GM12875 (cell line): ENCODE measurements around the gene TSPAN33.
"Not testable (repeated sequence)": the region's sequence is repeated elsewhere in the genome, so short reads cannot be mapped to it uniquely, and the experiment has no call there.

Experiments
- H3K4me3 ChIP-seq: one replicate; pipeline ENCODE4 v1.5.1; 2011; ENCODE audit warnings: low read depth, low read length, control low read depth
- CTCF ChIP-seq: IDR thresholded peaks from 2 replicates; pipeline ENCODE4 v1.5.1; 2011; ENCODE audit warnings: low read depth, mild to moderate bottlenecking, control low read depth, inconsistent platforms, low read length, moderate library complexity, borderline replicate concordance; ENCODE audit not compliant: insufficient read depth

The TSPAN33 gene

DNA sequence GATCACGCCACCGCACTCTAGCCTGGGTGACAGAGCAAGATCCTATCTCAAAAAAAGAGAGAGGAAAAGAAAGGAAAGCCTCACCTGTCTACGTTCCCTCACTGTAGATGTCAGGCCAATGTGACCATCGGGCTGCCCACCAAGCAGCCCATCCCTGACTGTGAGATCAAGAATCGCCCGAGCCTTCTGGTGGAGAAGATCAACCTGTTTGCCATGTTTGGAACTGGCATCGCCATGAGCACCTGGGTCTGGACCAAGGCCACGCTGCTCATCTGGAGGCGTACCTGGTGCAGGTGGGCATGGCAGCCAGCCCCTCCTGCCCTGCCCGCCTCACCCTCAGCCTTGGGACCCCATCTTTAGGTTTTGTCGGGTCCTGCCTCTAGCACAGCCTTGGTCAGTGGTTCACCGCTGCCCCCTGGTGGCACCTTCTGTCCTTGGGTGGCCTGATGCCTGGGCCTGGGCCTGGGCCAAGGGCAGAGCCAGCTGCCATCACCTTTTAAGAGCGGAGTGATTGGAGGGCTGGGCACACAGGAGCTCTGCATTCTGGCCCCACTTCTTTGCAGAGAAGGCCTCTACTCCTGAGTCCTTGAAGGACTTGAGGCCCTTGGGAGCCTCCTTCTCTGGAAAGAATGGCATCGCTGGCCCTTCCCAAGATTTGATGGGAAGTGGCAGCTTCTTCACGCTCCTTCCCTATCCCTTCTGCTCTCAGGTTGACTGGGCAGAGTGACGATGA lies 65.9 kb downstream of the TSPAN33 start:
- no peak overlapping the region for H3K4me3 ChIP-seq
- peak; percentile 88 for TF ChIP-seq CTCF

DNA sequence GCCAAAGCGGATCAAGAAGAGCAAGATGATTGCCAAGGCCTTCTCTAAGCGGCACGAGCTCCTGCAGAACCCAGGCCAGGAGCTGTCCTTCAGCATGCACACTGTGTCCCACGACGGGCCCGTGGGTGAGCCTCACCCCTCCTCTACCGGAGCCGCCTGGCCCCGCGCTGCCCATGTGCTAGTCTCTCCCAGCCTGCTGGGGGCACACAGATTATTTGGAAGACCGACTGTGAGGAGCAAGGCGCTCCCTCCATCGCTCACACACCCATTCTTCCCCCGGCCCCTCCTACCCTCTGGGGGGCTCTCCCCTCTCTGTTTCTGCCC lies 66.4 kb downstream of the TSPAN33 start:
- TF ChIP-seq CTCF = no peak
- H3K4me3 ChIP-seq = no peak overlapping the region

DNA sequence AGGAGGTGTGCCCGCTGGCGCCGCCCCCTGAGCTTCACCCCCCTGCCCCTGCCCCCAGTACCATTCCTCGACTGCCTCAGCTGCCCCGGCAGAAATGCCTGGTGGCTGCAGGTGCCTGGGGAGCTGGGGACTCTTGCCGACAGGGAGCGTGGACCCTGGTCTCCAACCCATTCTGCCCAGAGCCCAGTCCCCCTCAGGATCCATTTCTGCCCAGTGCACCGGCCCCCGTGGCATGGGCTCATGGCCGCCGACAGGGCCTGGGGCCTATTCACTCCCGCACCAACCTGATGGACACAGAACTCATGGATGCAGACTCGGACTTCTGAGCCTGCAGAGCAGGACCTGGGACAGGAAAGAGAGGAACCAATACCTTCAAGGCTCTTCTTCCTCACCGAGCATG lies 67.6 kb downstream of the TSPAN33 start:
- TF ChIP-seq CTCF = no peak
- no peak overlapping the region for H3K4me3 ChIP-seq

- no peak overlapping the region for H3K4me3 ChIP-seq
- TF ChIP-seq CTCF = no peak
Measured at GRCh38 chr7:129212596-129212995, 68.1 kb downstream of the TSPAN33 start.

DNA sequence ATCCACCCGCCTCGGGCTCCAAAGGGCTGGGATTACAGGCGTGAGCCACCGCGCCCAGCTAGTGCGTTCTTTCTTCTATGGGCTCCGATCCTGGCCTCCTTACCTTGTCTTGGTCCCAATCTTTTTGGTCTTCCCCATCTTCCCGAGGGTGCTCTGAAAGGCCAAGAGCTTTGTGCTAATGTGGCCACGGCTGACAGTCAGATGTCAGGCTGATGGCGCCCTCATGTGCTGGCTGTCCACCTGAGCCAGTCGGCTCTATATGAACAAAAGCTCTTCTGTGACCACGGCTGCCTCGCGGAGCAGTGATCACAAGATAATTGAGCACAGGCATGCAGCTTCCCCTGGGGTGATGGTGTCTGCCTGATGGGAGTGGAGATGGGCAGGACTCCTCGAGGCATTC lies 69.3 kb downstream of the TSPAN33 start:
- H3K4me3 ChIP-seq = no peak overlapping the region
- peak; percentile 39; the same call in 1 of the 2 replicates for TF ChIP-seq CTCF

- H3K4me3 ChIP-seq = not testable (repeated sequence)
Measured at GRCh38 chr7:129215691-129216090, 71.2 kb downstream of the TSPAN33 start.

- H3K4me3 ChIP-seq = not testable (repeated sequence)
Measured at GRCh38 chr7:129216101-129216715, 71.7 kb downstream of the TSPAN33 start.

GRCh38 chr7:129216821-129217416 lies 72.4 kb downstream of the TSPAN33 start:
- H3K4me3 ChIP-seq = not testable (repeated sequence)
